H1 (cell line): ENCODE results near the gene ZDHHC5. TPM values are rescaled to one million over a fixed set of nuclear protein-coding genes. Genes with fewer than 3 reads are reported as not detected.

Experiments used
- CTCF ChIA-PET: fragments of 300-600 bp; sonication (Branson Sonifier 250); formaldehyde crosslinking; loops from one replicate; lab custom pipeline; 2021; ENCODE audit not compliant: partially characterized antibody; lab: Charles Lee
- POLR2A ChIA-PET: fragments of 300-600 bp; sonication (Branson Sonifier 250); formaldehyde crosslinking; loops from one replicate; lab custom pipeline; 2021; ENCODE audit warnings: inconsistent platforms; ENCODE audit not compliant: partially characterized antibody; lab: Charles Lee
- DNase-seq, 2 experiments: peaks; one replicate each; pipeline versions ENCODE4 v3.0.0 to v3.0.0-alpha.2; 2010 to 2022; ENCODE audit warnings: low spot score in 2 of 2, low read depth in 1 of 2, mixed read lengths in 1 of 2
- FAIRE-seq: peaks from 2 replicates; lab custom pipeline; 2011; peaks lifted over from hg19 to GRCh38; lab: Jason Lieb, UNC
- H2AFZ ChIP-seq: 2 replicates; pipeline ENCODE4 v1.8.1; 2012; ENCODE audit warnings: low read length, inconsistent platforms
- H2AK5ac ChIP-seq: 2 replicates; pipeline ENCODE4 v1.6.1; 2013; ENCODE audit warnings: low read depth, low read length
- H2BK120ac ChIP-seq: replicated peaks from 2 replicates; pipeline ENCODE3; 2013; ENCODE audit warnings: low read depth, low read length, inconsistent platforms
- H2BK12ac ChIP-seq: 2 replicates; pipeline ENCODE4 v1.6.1; 2013; ENCODE audit warnings: low read depth, low read length
- H2BK15ac ChIP-seq: 2 replicates; pipeline ENCODE4 v1.6.1; 2013; ENCODE audit warnings: low read length
- H2BK20ac ChIP-seq: 2 replicates; pipeline ENCODE4 v1.6.1; 2013; ENCODE audit warnings: low read length
- H2BK5ac ChIP-seq: 2 replicates; pipeline ENCODE4 v1.6.1; 2013; ENCODE audit warnings: low read depth, low read length
- H3K14ac ChIP-seq: 2 replicates; pipeline ENCODE4 v1.6.1; 2013; ENCODE audit warnings: inconsistent platforms; ENCODE audit not compliant: insufficient read length
- H3K18ac ChIP-seq: 2 replicates; pipeline ENCODE4 v1.6.1; 2013; ENCODE audit warnings: low read length; ENCODE audit errors: extremely low read depth
- H3K23ac ChIP-seq: 2 replicates; pipeline ENCODE4 v1.6.1; 2013; ENCODE audit warnings: inconsistent platforms; ENCODE audit not compliant: insufficient read length
- H3K23me2 ChIP-seq: 2 replicates; pipeline ENCODE4 v1.6.1; 2013; ENCODE audit warnings: low read depth, low read length
- H3K27ac ChIP-seq: 2 replicates; pipeline ENCODE4 v1.6.1; 2011; ENCODE audit warnings: low read depth, low read length, inconsistent platforms
- H3K27me3 ChIP-seq, 4 experiments: replicated peaks in 1 of 4; 1 replicate in 1 of 4; 2 replicates in 3 of 4; pipeline versions ENCODE4 v1.6.1 to v1.8.1; 2011 to 2013; ENCODE audit warnings: low read length in 3 of 4, mild to moderate bottlenecking in 3 of 4, inconsistent platforms in 2 of 4, mixed read lengths in 2 of 4, moderate library complexity in 1 of 4; ENCODE audit not compliant: control insufficient read depth in 3 of 4, insufficient read depth in 3 of 4; ENCODE audit errors: extremely low read depth in 1 of 4
- H3K36me3 ChIP-seq, 4 experiments: 2 replicates each; pipeline versions ENCODE4 v1.6.1 to v1.8.1; 2011 to 2013; ENCODE audit warnings: mild to moderate bottlenecking in 4 of 4, low read length in 3 of 4, moderate library complexity in 2 of 4, control low read depth in 1 of 4, inconsistent platforms in 1 of 4; ENCODE audit not compliant: insufficient read depth in 4 of 4, control insufficient read depth in 2 of 4
- H3K4ac ChIP-seq: replicated peaks from 2 replicates; pipeline ENCODE3; 2013; ENCODE audit warnings: low read length, low read depth, mixed read lengths, inconsistent platforms; ENCODE audit not compliant: insufficient read length
- H3K4me1 ChIP-seq, 4 experiments: replicated peaks in 1 of 4; 1 replicate in 1 of 4; 2 replicates in 3 of 4; pipeline versions ENCODE4 v1.6.1 to v1.8.1; 2011 to 2013; ENCODE audit warnings: low read length in 3 of 4, inconsistent platforms in 2 of 4, mixed read lengths in 1 of 4; ENCODE audit not compliant: insufficient read depth in 4 of 4, control insufficient read depth in 3 of 4
- H3K4me2 ChIP-seq, 2 experiments: 2 replicates each; pipeline versions ENCODE4 v1.6.1 to v1.8.1; 2011 to 2013; ENCODE audit warnings: low read depth in 2 of 2, low read length in 2 of 2, control low read depth in 1 of 2, inconsistent platforms in 1 of 2, mild to moderate bottlenecking in 1 of 2; ENCODE audit not compliant: insufficient read depth in 1 of 2
- H3K4me3 ChIP-seq, 4 experiments: fragments of 200-600, 300-600 bp in 1 of 4; sonication (generic), shearing (Covaris generic), sonication (Bioruptor Twin) in 1 of 4; 2 replicates each; pipeline versions ENCODE4 v1.5.1 to v1.8.1; 2011 to 2016; ENCODE audit warnings: low read length in 4 of 4, low read depth in 3 of 4, control low read depth in 2 of 4, inconsistent platforms in 2 of 4, mild to moderate bottlenecking in 2 of 4, mixed read lengths in 1 of 4, moderate library complexity in 1 of 4; ENCODE audit not compliant: insufficient read depth in 2 of 4; ENCODE audit errors: extremely low read depth in 1 of 4
- H3K56ac ChIP-seq: replicated peaks from 2 replicates; pipeline ENCODE3; 2013; ENCODE audit warnings: low read depth, mild to moderate bottlenecking, mixed read lengths, low read length, inconsistent platforms; ENCODE audit not compliant: insufficient read length
- H3K79me1 ChIP-seq: 2 replicates; pipeline ENCODE4 v1.6.1; 2013; ENCODE audit warnings: low read depth, low read length, control low read depth
- H3K79me2 ChIP-seq, 2 experiments: 2 replicates each; pipeline versions ENCODE4 v1.6.1 to v1.8.1; 2012 to 2013; ENCODE audit warnings: low read length in 2 of 2, mild to moderate bottlenecking in 2 of 2, inconsistent platforms in 1 of 2; ENCODE audit not compliant: insufficient read depth in 2 of 2, control insufficient read depth in 1 of 2
- H3K9ac ChIP-seq, 4 experiments: replicated peaks in 1 of 4; 1 replicate in 1 of 4; 2 replicates in 3 of 4; pipeline versions ENCODE4 v1.6.1 to v1.8.1; 2011 to 2013; ENCODE audit warnings: low read depth in 3 of 4, low read length in 3 of 4, control low read depth in 2 of 4, mild to moderate bottlenecking in 2 of 4, moderate library complexity in 2 of 4, inconsistent platforms in 1 of 4; ENCODE audit errors: extremely low read depth in 1 of 4
- H3K9me3 ChIP-seq, 2 experiments: 2 replicates each; pipeline versions ENCODE4 v1.6.1 to v1.8.1; 2012 to 2013; ENCODE audit warnings: mild to moderate bottlenecking in 2 of 2, moderate library complexity in 2 of 2, control low read depth in 1 of 2, inconsistent platforms in 1 of 2, low read depth in 1 of 2, low read length in 1 of 2, mixed read lengths in 1 of 2; ENCODE audit not compliant: insufficient read depth in 2 of 2
- H4K20me1 ChIP-seq, 2 experiments: replicated peaks in 1 of 2; 2 replicates each; pipeline versions ENCODE3 to v1.8.1; 2011 to 2013; ENCODE audit warnings: inconsistent platforms in 2 of 2, low read length in 2 of 2, mild to moderate bottlenecking in 1 of 2; ENCODE audit not compliant: insufficient read depth in 2 of 2, control insufficient read depth in 1 of 2
- H4K5ac ChIP-seq: 2 replicates; pipeline ENCODE4 v1.6.1; 2013; ENCODE audit warnings: low read length, low read depth, mixed read lengths, inconsistent platforms; ENCODE audit not compliant: insufficient read length
- H4K8ac ChIP-seq: 2 replicates; pipeline ENCODE4 v1.8.0; 2013; ENCODE audit warnings: mild to moderate bottlenecking, moderate library complexity, low read length, inconsistent platforms; ENCODE audit not compliant: insufficient read depth; ENCODE audit errors: extremely low read depth
- H4K91ac ChIP-seq: replicated peaks from 2 replicates; pipeline ENCODE3; 2013; ENCODE audit warnings: low read length, mixed read lengths, inconsistent platforms; ENCODE audit not compliant: insufficient read length
- ASH2L ChIP-seq: fragments of 200-600, 300-600 bp; sonication (generic); IDR thresholded peaks from one replicate; pipeline ENCODE4 v1.7.1; 2017; ENCODE audit warnings: low read length
- HDAC2 ChIP-seq, 2 experiments: fragments of 300-600 bp in 1 of 2; sonication (generic) in 1 of 2; IDR thresholded peaks; 2 replicates each; pipeline ENCODE4 v1.6.1; 2011 to 2012; ENCODE audit warnings: low read depth in 2 of 2, low read length in 2 of 2, mild to moderate bottlenecking in 2 of 2, moderate library complexity in 2 of 2, borderline replicate concordance in 1 of 2, inconsistent platforms in 1 of 2
- KDM4A ChIP-seq: IDR thresholded peaks from one replicate; pipeline ENCODE4 v1.7.1; 2012; ENCODE audit warnings: low read depth, mild to moderate bottlenecking, moderate library complexity, low read length, inconsistent platforms; ENCODE audit not compliant: severe bottlenecking
- POLR2A ChIP-seq, 2 experiments: IDR thresholded peaks; 1 replicate in 1 of 2; 2 replicates in 1 of 2; pipeline ENCODE4 v1.6.1; 2011; ENCODE audit warnings: low read depth in 2 of 2, low read length in 2 of 2, mild to moderate bottlenecking in 2 of 2; ENCODE audit errors: control extremely low read depth in 1 of 2
- POLR2AphosphoS5 ChIP-seq: IDR thresholded peaks from 2 replicates; pipeline ENCODE4 v1.6.1; 2011; ENCODE audit warnings: low read depth, low read length
- SUZ12 ChIP-seq: fragments of 200-600 bp; sonication (generic); IDR thresholded peaks from 2 replicates; pipeline ENCODE4 v1.6.1; 2012; ENCODE audit warnings: mild to moderate bottlenecking, inconsistent platforms, low read length, moderate library complexity, mixed read lengths
- WGBS, 2 experiments: shearing (Covaris generic) in 1 of 2; methylation state at CpG; one replicate each; pipeline versions ENCODE4 v1.1.6 to v1.1.7; 2013 to 2015; ENCODE audit warnings: low lambda C conversion rate in 2 of 2, mixed read lengths in 2 of 2, inconsistent platforms in 1 of 2, low coverage in 1 of 2, missing lambda C conversion rate in 1 of 2; ENCODE audit not compliant: insufficient replicate concordance in 2 of 2, insufficient coverage in 1 of 2, insufficient read length in 1 of 2; ENCODE audit errors: extremely low coverage in 1 of 2, missing lambda C conversion rate in 1 of 2; 5-methylcytosine and 5-hydroxymethylcytosine counted together
- polyA plus RNA-seq, 7 experiments: library from polyadenylated mRNA; depleted of rRNA in 3 of 7; stranded (reverse) in 5 of 7; unstranded in 2 of 7; fragments of >200 nt in 5 of 7; fragments of 200-250 nt in 2 of 7; gene quantifications; 1 replicate in 5 of 7; 2 replicates in 1 of 7; 4 replicates in 1 of 7; pipeline versions ENCODE4 v1.2.1 to v1.2.3, GENCODE V29; 2011 to 2013; ENCODE audit warnings: missing spikeins in 2 of 7, mixed read lengths in 2 of 7
- total RNA-seq: library from RNA; stranded (reverse); fragmentation: NEBNext Ultra II Directional; extraction: Animal tissue kit (Norgen Biotek cat#: 25700); gene quantifications from 2 replicates; pipeline ENCODE4 v1.2.1, GENCODE V29; 2021

ZDHHC5 gene
- total and polyA plus RNA-seq, 2 of the 8 experiments (the other 6 are each of a cell fraction or from before 2014, with no cell fraction given) = 40.0 to 56.3 TPM

GRCh38 chr11:57652662-57653061 is 15.3 kb upstream of the ZDHHC5 start:
- Histone ChIP-seq H3K4me2 (no peak overlapping the region), H2BK5ac (no peak overlapping the region), H2BK15ac (no peak overlapping the region), H3K36me3 (no peaks in the 10 kb centered on the region), H3K4me3 (no peak overlapping the region), H3K9me3 (no peaks in the 10 kb centered on the region), H2BK12ac (no peak overlapping the region), H3K4ac (no peak overlapping the region), H4K20me1 (peaks cover 0 to 7% of the 10 kb centered on the region in 2 experiments), H3K23me2 (peaks cover 24% of the 10 kb centered on the region), H4K5ac (no peak overlapping the region), H4K8ac (no peak overlapping the region), H3K27ac (no peak overlapping the region), H3K79me1 (no peaks in the 10 kb centered on the region), H3K79me2 (peaks cover 0 to under 1% of the 10 kb centered on the region in 2 experiments; a peak in 1 of 4 replicates), H3K9ac (no peak overlapping the region), H2AK5ac (no peak overlapping the region), H3K14ac (no peak overlapping the region), H3K18ac (no peak overlapping the region), H2BK120ac (no peak overlapping the region), H2AFZ (no peak overlapping the region), H2BK20ac (no peak overlapping the region), H4K91ac (no peak overlapping the region), H3K27me3 (peaks cover 0 to 4% (median 1%) of the 10 kb centered on the region in 4 experiments; a peak in 5 of 7 replicates), H3K56ac (no peak overlapping the region), H3K23ac (no peak overlapping the region), H3K4me1 (peaks cover 12 to 24% (median 18%) of the 10 kb centered on the region in 4 experiments)
- ChIA-PET POLR2A (interaction anchor here (0.6 to 29.6 kb wide), 14 partner anchors 10 to 311 kb away, joined by 3 to 1546 read pairs (median 4); partner anchors contain the start of genes RTN4RL2, SELENOH, SERPING1 and UBE2L6), CTCF (interaction anchor here (0.6 to 2.8 kb wide), 7 partner anchors 8 to 1533 kb away, joined by 3 to 20 read pairs (median 4); no protein-coding TSS in a partner anchor)
- TF ChIP-seq POLR2A (IDR thresholded peaks at IDR 0.05; ENCODE audit: control extremely low read depth in 1 of 2, low read depth in 2 of 2, low read length in 2 of 2) (peak in 1 of 2 experiments; percentile 42; a peak in 2 of 3 replicates), ASH2L (no peak), HDAC2 (IDR thresholded peaks at IDR 0.05; ENCODE audit: borderline replicate concordance in 1 of 2, low read depth in 2 of 2, low read length in 2 of 2) (no peak), POLR2AphosphoS5 (no peak), SUZ12 (no peak), KDM4A (no peak)
- FAIRE-seq = no peak
- DNase-seq = no peak
- 87% methylated on average over 3 of the region's 3 CpGs; no CpG with 5 or more reads in 1 of the 2 experiments for WGBS, 2 experiments
